ENCODE measurements around the gene AFDN. TPM values are rescaled to one million over a fixed set of nuclear protein-coding genes. Genes with fewer than 3 reads are reported as not detected.

Gene AFDN
- total RNA-seq, 2 donors from 2014 or later = 214 to 239 TPM

DNA sequence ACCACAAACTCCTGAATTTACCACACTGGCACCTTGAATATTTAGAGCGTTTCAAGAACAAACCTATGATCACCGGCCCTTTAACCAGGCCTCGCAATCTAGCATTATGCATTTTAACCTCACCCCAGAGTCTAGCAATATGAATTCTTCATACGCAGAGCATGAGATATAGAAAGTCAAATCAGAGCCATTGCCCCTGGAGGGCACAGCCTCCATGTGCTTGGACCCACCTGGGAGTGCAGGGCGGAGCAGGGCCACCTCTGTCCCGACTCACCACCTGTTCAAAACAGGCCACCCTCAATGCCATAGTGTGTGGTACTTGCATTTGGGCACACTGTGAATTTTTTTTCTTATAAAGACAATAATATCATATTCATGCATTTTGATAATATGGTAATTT is 19.5 kb upstream of the AFDN start:
- Mint-ChIP-seq H3K4me3 (no peak overlapping the region), H3K9me3 (no peaks in the 10 kb centered on the region), H3K27me3 (ENCODE audit: insufficient read depth) (no peaks in the 10 kb centered on the region), H3K27ac (no peak overlapping the region), H3K4me1 (peaks cover 7% of the 10 kb centered on the region), H3K36me3 (ENCODE audit: low read depth) (no peaks in the 10 kb centered on the region)
- Histone ChIP-seq H3K36me3 (ENCODE audit: control insufficient read depth, insufficient read depth, low read length) (no peaks in the 10 kb centered on the region), H3K27ac (ENCODE audit: low read depth, low read length) (no peak overlapping the region), H3K4me1 (ENCODE audit: control insufficient read depth, insufficient read depth, low read length) (no peaks in the 10 kb centered on the region), H3K9ac (ENCODE audit: extremely low read depth, low read length, poor library complexity, severe bottlenecking) (no peak overlapping the region), H3K9me3 (ENCODE audit: control insufficient read depth, low read length) (no peaks in the 10 kb centered on the region), H3K4me3 (ENCODE audit: low read length) (no peak overlapping the region), H3K27me3 (ENCODE audit: control insufficient read depth, insufficient read depth, low read length, poor library complexity, severe bottlenecking) (no peaks in the 10 kb centered on the region)
- no peak for DNase-seq
- 80 to 92% methylated on average over 3 to 6 of the region's 6 CpGs for WGBS, 2 experiments (ENCODE audit: insufficient coverage in 1 of 2, insufficient read length in 1 of 2)
- TF ChIP-seq, protein P1, sequence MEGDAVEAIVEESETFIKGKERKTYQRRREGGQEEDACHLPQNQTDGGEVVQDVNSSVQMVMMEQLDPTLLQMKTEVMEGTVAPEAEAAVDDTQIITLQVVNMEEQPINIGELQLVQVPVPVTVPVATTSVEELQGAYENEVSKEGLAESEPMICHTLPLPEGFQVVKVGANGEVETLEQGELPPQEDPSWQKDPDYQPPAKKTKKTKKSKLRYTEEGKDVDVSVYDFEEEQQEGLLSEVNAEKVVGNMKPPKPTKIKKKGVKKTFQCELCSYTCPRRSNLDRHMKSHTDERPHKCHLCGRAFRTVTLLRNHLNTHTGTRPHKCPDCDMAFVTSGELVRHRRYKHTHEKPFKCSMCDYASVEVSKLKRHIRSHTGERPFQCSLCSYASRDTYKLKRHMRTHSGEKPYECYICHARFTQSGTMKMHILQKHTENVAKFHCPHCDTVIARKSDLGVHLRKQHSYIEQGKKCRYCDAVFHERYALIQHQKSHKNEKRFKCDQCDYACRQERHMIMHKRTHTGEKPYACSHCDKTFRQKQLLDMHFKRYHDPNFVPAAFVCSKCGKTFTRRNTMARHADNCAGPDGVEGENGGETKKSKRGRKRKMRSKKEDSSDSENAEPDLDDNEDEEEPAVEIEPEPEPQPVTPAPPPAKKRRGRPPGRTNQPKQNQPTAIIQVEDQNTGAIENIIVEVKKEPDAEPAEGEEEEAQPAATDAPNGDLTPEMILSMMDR (conservative IDR thresholded peaks at IDR 0.05) = no peak

DNA sequence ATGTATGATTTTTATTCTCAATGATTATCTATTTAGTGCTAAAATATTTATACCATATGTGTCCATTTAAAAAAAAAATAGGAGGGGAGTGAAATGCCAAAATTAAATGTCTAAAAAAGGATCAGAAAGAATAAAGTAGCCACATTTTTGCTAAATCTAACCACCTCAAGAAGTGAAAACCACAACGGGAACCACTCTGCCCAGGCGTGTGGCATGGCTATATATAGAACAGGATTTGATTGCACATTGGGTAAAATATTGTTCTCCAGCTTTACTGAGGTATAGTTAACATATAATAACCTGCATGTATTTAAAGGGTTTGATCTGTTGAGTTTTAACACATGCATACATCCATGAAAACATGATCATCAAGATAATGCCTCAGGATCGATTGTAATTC is 19.0 kb upstream of the AFDN start:
- H3K9me3 Mint-ChIP-seq = no peaks in the 10 kb centered on the region
- TF ChIP-seq, protein P1 (conservative IDR thresholded peaks at IDR 0.05) = no peak
- H3K9me3 ChIP-seq (ENCODE audit: control insufficient read depth, low read length) = no peaks in the 10 kb centered on the region
- H3K4me3 Mint-ChIP-seq = no peak overlapping the region
- H3K27me3 ChIP-seq (ENCODE audit: control insufficient read depth, insufficient read depth, low read length, poor library complexity, severe bottlenecking) = no peaks in the 10 kb centered on the region
- no peak overlapping the region for H3K27ac Mint-ChIP-seq
- no peak for DNase-seq
- no peaks in the 10 kb centered on the region for H3K36me3 Mint-ChIP-seq (ENCODE audit: low read depth)
- H3K4me1 ChIP-seq (ENCODE audit: control insufficient read depth, insufficient read depth, low read length) = no peaks in the 10 kb centered on the region
- no peaks in the 10 kb centered on the region for H3K27me3 Mint-ChIP-seq (ENCODE audit: insufficient read depth)
- peaks cover 7% of the 10 kb centered on the region for H3K4me1 Mint-ChIP-seq
- no peaks in the 10 kb centered on the region for H3K36me3 ChIP-seq (ENCODE audit: control insufficient read depth, insufficient read depth, low read length)
- no peak overlapping the region for H3K4me3 ChIP-seq (ENCODE audit: low read length)
- 92 to 100% methylated on average over 1 to 2 of the region's 3 CpGs for WGBS, 2 experiments (ENCODE audit: insufficient coverage in 1 of 2, insufficient read length in 1 of 2)
- H3K9ac ChIP-seq (ENCODE audit: extremely low read depth, low read length, poor library complexity, severe bottlenecking) = no peak overlapping the region
- no peak overlapping the region for H3K27ac ChIP-seq (ENCODE audit: low read depth, low read length)

DNA sequence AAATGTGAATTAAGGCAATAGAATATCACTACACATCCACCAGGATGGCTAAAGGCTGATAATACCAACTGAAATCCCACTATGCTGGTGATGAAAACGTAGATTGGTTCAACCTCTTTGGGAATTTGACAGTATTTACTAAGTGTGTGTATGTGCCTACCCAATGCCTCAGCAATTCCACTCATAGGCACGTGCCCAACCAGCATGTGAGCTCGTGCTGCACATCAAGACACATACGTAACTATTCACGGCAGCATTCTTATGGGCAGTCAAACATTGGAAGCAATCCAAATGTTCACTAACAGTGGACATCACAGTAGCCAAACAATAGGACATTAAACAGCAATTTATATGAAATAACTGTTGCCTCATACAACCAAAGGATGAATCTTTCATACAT is 15.7 kb upstream of the AFDN start:
- Histone ChIP-seq H3K9me3 (ENCODE audit: control insufficient read depth, low read length) (no peaks in the 10 kb centered on the region), H3K36me3 (ENCODE audit: control insufficient read depth, insufficient read depth, low read length) (no peaks in the 10 kb centered on the region), H3K4me1 (ENCODE audit: control insufficient read depth, insufficient read depth, low read length) (no peaks in the 10 kb centered on the region), H3K27ac (ENCODE audit: low read depth, low read length) (no peak overlapping the region), H3K4me3 (ENCODE audit: low read length) (no peak overlapping the region), H3K27me3 (ENCODE audit: control insufficient read depth, insufficient read depth, low read length, poor library complexity, severe bottlenecking) (no peaks in the 10 kb centered on the region), H3K9ac (ENCODE audit: extremely low read depth, low read length, poor library complexity, severe bottlenecking) (no peak overlapping the region)
- peaks cover 6% of the 10 kb centered on the region for H3K4me1 Mint-ChIP-seq
- no peaks in the 10 kb centered on the region for H3K27me3 Mint-ChIP-seq (ENCODE audit: insufficient read depth)
- H3K36me3 Mint-ChIP-seq (ENCODE audit: low read depth) = no peaks in the 10 kb centered on the region
- TF ChIP-seq, protein P1 (conservative IDR thresholded peaks at IDR 0.05) = no peak
- H3K4me3 Mint-ChIP-seq = no peak overlapping the region
- no peak overlapping the region for H3K27ac Mint-ChIP-seq
- WGBS, 2 experiments (ENCODE audit: insufficient coverage in 1 of 2, insufficient read length in 1 of 2) = 94 to 96% methylated on average over 4 to 5 of the region's 5 CpGs
- H3K9me3 Mint-ChIP-seq = no peaks in the 10 kb centered on the region
- DNase-seq = no peak

All from endodermal cell (in vitro differentiated cells).